Measurements from ENCODE around the gene IQCC. TPM values are rescaled to one million over a fixed set of nuclear protein-coding genes. Genes with fewer than 3 reads are reported as not detected.
A peak's percentile ranks its signal among the peaks of the same experiment; 100 is the strongest.

Gene IQCC
- total and polyA plus RNA-seq, 2 donors = 2.8 to 3.0 TPM

DNA sequence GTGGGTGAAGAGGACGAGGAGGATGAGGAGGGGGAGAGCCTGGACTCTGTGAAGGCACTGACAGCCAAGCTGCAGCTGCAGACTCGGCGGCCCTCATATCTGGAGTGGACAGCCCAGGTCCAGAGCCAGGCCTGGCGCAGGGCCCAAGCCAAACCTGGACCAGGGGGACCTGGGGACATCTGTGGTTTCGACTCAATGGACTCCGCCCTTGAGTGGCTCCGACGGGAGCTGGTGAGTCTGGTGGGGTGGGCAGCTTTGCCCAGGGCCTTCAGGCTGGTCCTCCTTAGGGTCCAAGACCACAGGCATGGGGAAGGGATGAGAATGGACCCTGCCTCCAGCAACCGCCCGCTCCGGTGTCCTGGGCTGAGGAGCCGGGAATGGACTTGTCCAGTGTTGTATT, 42.0 kb downstream of the IQCC start:
- Histone ChIP-seq H3K27ac (ENCODE audit: low read depth in 1 of 2, low read length in 1 of 2) (peak overlapping the region; percentile 91 to 100), H3K4me1 (ENCODE audit: control insufficient read depth in 2 of 2, insufficient read depth in 2 of 2, low read length in 2 of 2) (peaks cover 16 to 65% of the 10 kb centered on the region in 2 donors), H3K4me3 (ENCODE audit: low read length in 2 of 2) (no peak overlapping the region), H3K27me3 (ENCODE audit: control insufficient read depth in 2 of 2, insufficient read depth in 1 of 2, low read length in 1 of 2) (no peaks in the 10 kb centered on the region), H3K9me3 (ENCODE audit: control insufficient read depth in 2 of 2, insufficient read depth in 1 of 2, low read length in 1 of 2) (no peaks in the 10 kb centered on the region), H3K36me3 (ENCODE audit: control insufficient read depth in 2 of 2, insufficient read depth in 2 of 2, low read length in 1 of 2) (no peaks in the 10 kb centered on the region)
- DNase-seq (ENCODE audit: low read depth in 6 of 9, low spot score in 9 of 9) = no peak
- WGBS = 96% methylated on average over 12 of the region's 12 CpGs

DNA sequence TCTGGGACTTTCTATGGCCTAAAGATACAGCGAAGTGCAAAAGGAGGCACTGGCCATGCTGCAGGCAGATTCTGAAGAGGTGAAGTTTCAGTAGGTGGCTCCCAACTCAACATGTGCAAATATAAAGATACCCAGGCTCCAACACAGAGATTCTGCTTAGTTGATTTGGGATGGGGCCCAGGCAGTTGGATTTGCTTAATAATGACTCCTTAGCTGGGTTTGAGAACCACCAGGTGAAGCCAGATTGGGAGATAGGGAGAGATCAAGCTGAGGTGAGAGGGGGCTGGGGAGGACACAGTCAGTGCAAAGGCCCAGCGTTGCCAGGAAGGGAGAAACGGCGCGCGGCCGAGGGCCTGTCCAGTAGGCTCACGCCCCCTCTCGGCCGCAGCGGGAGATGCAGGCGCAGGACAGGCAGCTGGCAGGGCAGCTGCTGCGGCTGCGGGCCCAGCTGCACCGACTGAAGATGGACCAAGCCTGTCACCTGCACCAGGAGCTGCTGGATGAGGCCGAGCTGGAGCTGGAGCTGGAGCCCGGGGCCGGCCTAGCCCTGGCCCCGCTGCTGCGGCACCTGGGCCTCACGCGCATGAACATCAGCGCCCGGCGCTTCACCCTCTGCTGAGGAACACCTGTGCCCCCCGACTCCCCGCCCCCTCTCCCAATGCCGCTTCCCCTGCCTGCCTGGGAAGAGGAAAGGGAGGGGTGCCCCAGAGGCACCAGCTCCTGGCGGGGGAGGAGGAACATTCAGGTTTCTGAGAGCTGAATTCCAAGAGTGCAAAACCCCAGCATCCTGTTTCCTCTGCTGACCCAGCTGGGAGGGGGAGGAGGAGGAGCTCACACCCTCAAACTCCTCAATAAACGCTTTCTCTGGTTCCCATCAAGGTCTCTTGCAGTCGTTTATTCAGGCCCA, 42.8 kb downstream of the IQCC start:
- H3K9me3 ChIP-seq (ENCODE audit: control insufficient read depth in 2 of 2, insufficient read depth in 1 of 2, low read length in 1 of 2) = no peaks in the 10 kb centered on the region
- H3K36me3 ChIP-seq (ENCODE audit: control insufficient read depth in 2 of 2, insufficient read depth in 2 of 2, low read length in 1 of 2) = no peaks in the 10 kb centered on the region
- peak in 4 of 9 donors; percentile 70 to 86 (median 74) for DNase-seq (ENCODE audit: low read depth in 6 of 9, low spot score in 9 of 9)
- H3K4me1 ChIP-seq (ENCODE audit: control insufficient read depth in 2 of 2, insufficient read depth in 2 of 2, low read length in 2 of 2) = peaks cover 22 to 69% of the 10 kb centered on the region in 2 donors
- H3K27ac ChIP-seq (ENCODE audit: low read depth in 1 of 2, low read length in 1 of 2) = peak overlapping the region; percentile 91 to 100
- 9% methylated on average over 31 of the region's 31 CpGs for WGBS
- H3K4me3 ChIP-seq (ENCODE audit: low read length in 2 of 2) = peak overlapping the region; percentile 10 to 30
- H3K27me3 ChIP-seq (ENCODE audit: control insufficient read depth in 2 of 2, insufficient read depth in 1 of 2, low read length in 1 of 2) = no peaks in the 10 kb centered on the region

DNA sequence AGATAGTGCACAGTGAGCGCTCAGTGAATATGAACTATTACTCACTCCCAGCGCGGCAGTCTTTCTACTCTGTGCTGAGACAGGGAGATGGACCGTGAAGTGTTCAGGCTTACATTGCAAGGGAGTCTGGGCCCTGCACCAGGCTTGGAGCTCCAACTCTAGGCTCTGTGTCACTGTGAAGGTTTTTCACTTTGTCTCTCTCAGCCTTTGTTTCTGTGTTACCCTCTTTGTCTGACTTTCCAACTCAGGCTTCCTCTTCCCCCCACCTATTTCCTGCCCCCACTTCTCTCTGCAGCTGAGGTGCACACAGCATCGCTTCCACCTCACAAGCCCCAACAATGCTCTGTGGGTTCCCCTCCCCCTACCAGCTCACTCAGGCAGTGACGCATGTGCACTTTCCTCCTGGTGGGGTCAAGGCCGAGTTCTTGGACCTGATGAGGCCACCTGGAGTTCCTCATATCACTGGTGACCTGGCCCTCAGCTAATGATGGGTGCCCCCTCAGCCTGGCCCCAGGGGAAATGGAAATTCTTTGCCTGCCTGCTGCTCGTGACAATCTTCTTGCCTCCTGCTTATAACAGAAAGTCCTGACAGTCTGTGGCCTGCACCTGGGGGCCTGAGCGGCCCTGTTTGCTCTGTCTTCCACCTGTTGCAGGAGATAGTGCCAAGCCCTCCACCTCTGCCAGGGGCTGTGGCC, 44.5 kb downstream of the IQCC start:
- Histone ChIP-seq H3K9me3 (ENCODE audit: control insufficient read depth in 2 of 2, insufficient read depth in 1 of 2, low read length in 1 of 2) (no peaks in the 10 kb centered on the region), H3K36me3 (ENCODE audit: control insufficient read depth in 2 of 2, insufficient read depth in 2 of 2, low read length in 1 of 2) (peaks cover 0 to 7% of the 10 kb centered on the region in 2 donors), H3K4me3 (ENCODE audit: low read length in 2 of 2) (peak overlapping the region; percentile 59 to 88), H3K27ac (ENCODE audit: low read depth in 1 of 2, low read length in 1 of 2) (peak overlapping the region; percentile 94 to 100), H3K4me1 (ENCODE audit: control insufficient read depth in 2 of 2, insufficient read depth in 2 of 2, low read length in 2 of 2) (peaks cover 29 to 86% of the 10 kb centered on the region in 2 donors), H3K27me3 (ENCODE audit: control insufficient read depth in 2 of 2, insufficient read depth in 1 of 2, low read length in 1 of 2) (no peaks in the 10 kb centered on the region)
- WGBS = 8% methylated on average over 9 of the region's 9 CpGs
- DNase-seq (ENCODE audit: low read depth in 6 of 9, low spot score in 9 of 9) = peak; percentile 84 to 97 (median 92)

DNA sequence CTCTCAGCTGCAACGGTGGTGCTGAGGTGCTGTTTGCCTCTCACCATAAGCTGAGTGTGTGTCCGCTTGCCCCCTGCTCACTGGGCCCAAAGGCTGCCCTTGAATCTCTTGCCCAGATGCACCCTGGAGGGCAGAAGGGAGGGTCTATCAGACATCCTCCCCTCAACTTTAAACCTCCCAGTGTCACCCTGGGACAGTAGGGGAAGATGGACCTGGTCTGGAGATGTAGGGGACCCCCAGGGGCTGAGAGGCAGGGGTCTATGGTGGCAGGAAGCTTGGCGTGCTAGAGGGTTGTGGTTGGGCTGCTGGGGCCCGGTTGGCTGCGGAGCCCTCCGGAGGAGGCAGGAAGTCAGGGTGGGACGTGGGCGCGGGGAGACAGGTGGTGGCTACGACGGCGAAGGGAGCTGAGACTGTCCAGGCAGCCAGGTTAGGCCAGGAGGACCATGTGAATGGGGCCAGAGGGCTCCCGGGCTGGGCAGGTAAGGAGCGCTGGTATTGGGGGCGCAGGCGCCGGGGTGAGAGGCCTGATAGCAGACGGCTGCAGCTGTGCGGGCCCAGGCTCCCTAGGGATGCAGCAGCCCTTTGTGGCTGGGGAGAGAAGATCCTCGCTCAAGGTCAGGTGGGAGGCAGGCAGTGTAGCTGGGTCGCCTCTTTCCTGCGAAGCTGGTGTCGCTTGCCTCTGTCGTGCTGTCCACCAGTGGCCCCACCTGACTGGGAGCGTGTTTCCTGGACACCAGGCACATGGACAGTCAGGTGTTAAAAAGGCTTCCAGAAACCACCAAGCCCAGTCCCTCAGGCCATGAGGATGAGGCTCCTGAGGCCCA, 45.6 kb downstream of the IQCC start, which contains the start of gene LCK:
LCK (plus strand) TSS at position 373 of the 824 bp plus-strand sequence. CDS start 23,065 bp downstream, outside the sequence.
- H3K27me3 ChIP-seq (ENCODE audit: control insufficient read depth in 2 of 2, insufficient read depth in 1 of 2, low read length in 1 of 2) = no peaks in the 10 kb centered on the region
- peak in 3 of 9 donors; percentile 76 to 88 (median 80) for DNase-seq (ENCODE audit: low read depth in 6 of 9, low spot score in 9 of 9)
- WGBS = 16% methylated on average over 25 of the region's 25 CpGs
- peaks cover 35 to 97% of the 10 kb centered on the region in 2 donors for H3K4me1 ChIP-seq (ENCODE audit: control insufficient read depth in 2 of 2, insufficient read depth in 2 of 2, low read length in 2 of 2)
- H3K27ac ChIP-seq (ENCODE audit: low read depth in 1 of 2, low read length in 1 of 2) = peak within 1 kb of the TSS; percentile 94 to 100
- H3K36me3 ChIP-seq (ENCODE audit: control insufficient read depth in 2 of 2, insufficient read depth in 2 of 2, low read length in 1 of 2) = peaks cover 0 to 16% of the 10 kb centered on the region in 2 donors
- H3K9me3 ChIP-seq (ENCODE audit: control insufficient read depth in 2 of 2, insufficient read depth in 1 of 2, low read length in 1 of 2) = no peaks in the 10 kb centered on the region
- peak within 1 kb of the TSS; percentile 59 to 88 for H3K4me3 ChIP-seq (ENCODE audit: low read length in 2 of 2)

DNA sequence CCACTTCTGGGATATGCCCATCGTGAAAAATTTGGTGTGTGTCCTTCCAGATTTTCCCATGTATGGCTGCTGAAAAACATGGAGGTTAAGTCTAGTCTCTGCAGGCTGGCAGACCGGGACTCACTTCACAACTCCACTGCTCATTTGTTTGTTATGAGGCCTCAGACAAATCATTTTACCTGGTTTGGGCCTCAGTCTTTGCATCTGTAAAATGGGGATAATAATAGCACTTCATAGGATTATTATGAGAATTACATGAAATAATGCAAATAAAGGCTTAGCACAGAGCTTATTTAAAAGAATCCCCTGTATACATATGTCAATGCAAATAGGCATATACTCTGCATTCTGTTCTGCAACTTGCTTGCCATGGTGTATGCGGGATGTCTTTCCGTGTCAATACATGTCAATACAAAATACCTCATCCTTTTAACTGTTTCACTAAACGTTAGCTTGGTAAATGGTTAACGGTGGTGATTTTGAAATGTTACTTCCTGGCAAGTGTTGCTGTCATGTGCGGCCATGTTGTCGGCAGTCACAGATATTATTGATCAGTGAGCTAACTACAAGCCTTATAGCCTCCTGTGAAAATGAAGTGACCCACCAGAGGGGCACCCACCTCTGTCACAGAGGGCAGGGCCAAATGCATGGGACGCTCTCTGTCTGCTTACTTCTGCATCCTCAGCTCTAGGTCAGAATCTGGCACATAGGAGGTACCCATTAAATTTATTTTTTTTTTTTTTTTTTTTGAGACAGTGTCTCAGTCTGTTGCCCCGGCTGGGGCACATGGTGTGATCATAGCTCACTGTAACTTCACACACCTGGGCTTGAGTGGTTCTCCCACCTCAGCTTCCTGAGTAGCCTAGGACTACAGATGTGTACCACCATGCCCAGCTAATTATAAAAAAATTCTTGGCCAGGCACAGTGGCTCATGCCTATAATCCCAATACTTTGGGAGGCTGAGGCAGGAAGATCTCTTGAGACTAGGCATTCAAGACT, 49.9 kb downstream of the IQCC start:
- Histone ChIP-seq H3K4me3 (ENCODE audit: low read length in 2 of 2) (peak overlapping the region; percentile 4 to 25), H3K4me1 (ENCODE audit: control insufficient read depth in 2 of 2, insufficient read depth in 2 of 2, low read length in 2 of 2) (peaks cover 30 to 76% of the 10 kb centered on the region in 2 donors)
- WGBS = 85% methylated on average over 10 of the region's 10 CpGs

DNA sequence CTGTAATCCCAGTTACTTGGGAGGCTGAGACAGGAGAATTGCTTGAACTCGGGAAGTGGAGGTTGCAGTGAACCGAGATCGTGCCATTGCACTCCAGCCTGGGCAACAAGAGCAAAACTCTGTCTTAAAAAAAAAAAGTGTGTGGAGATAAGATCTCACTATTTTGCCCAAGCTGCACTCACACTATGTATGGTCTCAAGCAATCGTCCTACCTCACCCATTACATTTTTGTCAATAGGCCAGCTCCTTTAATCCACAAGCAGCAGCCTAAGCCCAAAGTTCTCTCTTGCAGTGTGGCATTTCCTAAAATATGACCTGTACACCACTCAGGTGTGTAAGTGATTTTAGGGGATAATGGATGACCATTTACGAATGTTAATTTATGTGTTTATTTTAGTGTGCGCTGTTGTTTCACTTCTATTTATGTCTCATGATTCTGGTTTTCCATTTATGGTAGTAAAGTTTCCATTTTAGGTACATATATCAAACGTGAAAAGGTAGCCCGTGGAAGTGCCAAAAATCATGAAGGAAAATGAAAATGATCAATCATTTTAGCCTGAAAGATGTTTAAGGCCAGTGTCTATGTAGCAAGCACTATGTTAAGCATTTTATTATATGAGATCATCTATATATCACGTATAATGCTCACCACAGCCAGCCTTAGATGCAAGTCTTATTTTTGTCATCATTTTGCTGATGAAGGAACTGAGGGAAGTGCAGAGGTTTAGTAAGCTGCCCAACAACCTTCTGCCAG, 51.2 kb downstream of the IQCC start:
- no peak overlapping the region for H3K4me3 ChIP-seq (ENCODE audit: low read length in 2 of 2)
- H3K27me3 ChIP-seq (ENCODE audit: control insufficient read depth in 2 of 2, insufficient read depth in 1 of 2, low read length in 1 of 2) = no peaks in the 10 kb centered on the region
- peaks cover 12 to 46% of the 10 kb centered on the region in 2 donors for H3K36me3 ChIP-seq (ENCODE audit: control insufficient read depth in 2 of 2, insufficient read depth in 2 of 2, low read length in 1 of 2)
- no peak for DNase-seq (ENCODE audit: low read depth in 6 of 9, low spot score in 9 of 9)
- WGBS = 82% methylated on average over 9 of the region's 9 CpGs
- no peaks in the 10 kb centered on the region for H3K9me3 ChIP-seq (ENCODE audit: control insufficient read depth in 2 of 2, insufficient read depth in 1 of 2, low read length in 1 of 2)
- H3K4me1 ChIP-seq (ENCODE audit: control insufficient read depth in 2 of 2, insufficient read depth in 2 of 2, low read length in 2 of 2) = peaks cover 30 to 63% of the 10 kb centered on the region in 2 donors
- no peak overlapping the region for H3K27ac ChIP-seq (ENCODE audit: low read depth in 1 of 2, low read length in 1 of 2)

More for the DNA sequence above, 49.9 kb downstream of the IQCC start:
- Histone ChIP-seq H3K36me3 (ENCODE audit: control insufficient read depth in 2 of 2, insufficient read depth in 2 of 2, low read length in 1 of 2) (peaks cover 3 to 34% of the 10 kb centered on the region in 2 donors), H3K27me3 (ENCODE audit: control insufficient read depth in 2 of 2, insufficient read depth in 1 of 2, low read length in 1 of 2) (no peaks in the 10 kb centered on the region), H3K27ac (ENCODE audit: low read depth in 1 of 2, low read length in 1 of 2) (peak overlapping the region in 1 of 2 donors; percentile 24), H3K9me3 (ENCODE audit: control insufficient read depth in 2 of 2, insufficient read depth in 1 of 2, low read length in 1 of 2) (no peaks in the 10 kb centered on the region)
- DNase-seq (ENCODE audit: low read depth in 6 of 9, low spot score in 9 of 9) = no peak

DNA sequence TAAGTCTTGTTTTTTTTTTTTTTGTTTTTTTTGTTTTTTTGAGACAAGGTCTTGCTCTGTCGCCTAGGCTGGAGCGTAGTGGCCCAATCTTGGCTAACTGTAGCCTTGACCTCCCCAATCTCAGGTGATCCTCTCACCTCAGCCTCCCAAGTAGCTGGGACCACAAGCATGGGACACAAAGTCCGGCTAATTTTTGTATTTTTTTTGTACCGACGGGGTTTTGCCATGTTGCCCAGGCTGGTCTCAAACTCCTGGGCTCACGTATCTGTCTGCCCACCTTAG, 51.7 kb downstream of the IQCC start:
- Histone ChIP-seq H3K4me1 (ENCODE audit: control insufficient read depth in 2 of 2, insufficient read depth in 2 of 2, low read length in 2 of 2) (peaks cover 30 to 58% of the 10 kb centered on the region in 2 donors), H3K36me3 (ENCODE audit: control insufficient read depth in 2 of 2, insufficient read depth in 2 of 2, low read length in 1 of 2) (peaks cover 12 to 47% of the 10 kb centered on the region in 2 donors), H3K27ac (ENCODE audit: low read depth in 1 of 2, low read length in 1 of 2) (no peak overlapping the region), H3K27me3 (ENCODE audit: control insufficient read depth in 2 of 2, insufficient read depth in 1 of 2, low read length in 1 of 2) (no peaks in the 10 kb centered on the region), H3K4me3 (ENCODE audit: low read length in 2 of 2) (no peak overlapping the region), H3K9me3 (ENCODE audit: control insufficient read depth in 2 of 2, insufficient read depth in 1 of 2, low read length in 1 of 2) (no peaks in the 10 kb centered on the region)
- no peak for DNase-seq (ENCODE audit: low read depth in 6 of 9, low spot score in 9 of 9)
- 96% methylated on average over 6 of the region's 6 CpGs for WGBS
